WTC11 (cell line): ENCODE measurements around the gene PLLP. TPM values are rescaled to one million over a fixed set of nuclear protein-coding genes. Genes with fewer than 3 reads are reported as not detected.
A peak's percentile ranks its signal among the peaks of the same experiment; 100 is the strongest.

Source experiments
- ATAC-seq: fragments of 200-7000 bp; cut with Tn5 transposase; 2 replicates; pipeline ENCODE4 v1.10.0; 2021; ENCODE audit warnings: mild to moderate bottlenecking, moderate library complexity
- CTCF ChIA-PET: fragments of 300-600 bp; sonication (Branson Sonifier 250); formaldehyde crosslinking; loops from one replicate; lab custom pipeline; 2021; ENCODE audit warnings: antibody characterized with exemption; lab: Charles Lee
- POLR2A ChIA-PET: fragments of 350-600 bp; sonication (Branson Sonifier 250); formaldehyde crosslinking; loops from one replicate; lab custom pipeline; 2021; ENCODE audit warnings: antibody characterized with exemption; lab: Charles Lee
- DNase-seq: peaks from one replicate; pipeline ENCODE4 v3.0.0; 2021; ENCODE audit warnings: low spot score
- H3K27ac Mint-ChIP-seq: 2 replicates; pipeline ENCODE4 v1.8.0; 2021; ENCODE audit warnings: mixed read lengths
- H3K27me3 Mint-ChIP-seq: 2 replicates; pipeline ENCODE4 v1.8.0; 2021; ENCODE audit warnings: low read depth, mild to moderate bottlenecking, moderate library complexity, mixed read lengths
- H3K36me3 Mint-ChIP-seq: 2 replicates; pipeline ENCODE4 v1.8.0; 2021; ENCODE audit warnings: mixed read lengths
- H3K4me1 Mint-ChIP-seq: 2 replicates; pipeline ENCODE4 v1.8.0; 2022; ENCODE audit warnings: mixed read lengths
- H3K4me3 Mint-ChIP-seq: 2 replicates; pipeline ENCODE4 v1.8.0; 2021; ENCODE audit warnings: mild to moderate bottlenecking, moderate library complexity, mixed read lengths
- H3K9me3 Mint-ChIP-seq: 2 replicates; pipeline ENCODE4 v1.8.0; 2021; ENCODE audit warnings: mixed read lengths
- ATF1 ChIP-seq: sonication (generic); formaldehyde crosslinking; IDR thresholded peaks from 2 replicates; pipeline ENCODE4 v1.8.1; 2023; ENCODE audit warnings: mild to moderate bottlenecking, moderate library complexity, missing genetic modification reagents
- FOXJ3 ChIP-seq: sonication (generic); formaldehyde crosslinking; IDR thresholded peaks from 2 replicates; pipeline ENCODE4 v1.9.0; 2021; ENCODE audit warnings: missing genetic modification reagents, mild to moderate bottlenecking, borderline replicate concordance
- IRF2 ChIP-seq: sonication (generic); formaldehyde crosslinking; IDR thresholded peaks from 2 replicates; pipeline ENCODE4 v1.8.0; 2022; ENCODE audit warnings: low read depth, missing genetic modification reagents, borderline replicate concordance
- JAZF1 ChIP-seq: fragments of 250-450 bp; sonication (Bioruptor Pico); IDR thresholded peaks from 2 replicates; pipeline ENCODE4 v1.9.0; 2021; ENCODE audit warnings: moderate library complexity, mild to moderate bottlenecking, inconsistent platforms
- PRRX2 ChIP-seq: fragments of 250-450 bp; sonication (Bioruptor Pico); IDR thresholded peaks from 2 replicates; pipeline ENCODE4 v1.8.0; 2021; ENCODE audit warnings: mild to moderate bottlenecking
- RELA ChIP-seq: sonication (generic); formaldehyde crosslinking; IDR thresholded peaks from 2 replicates; pipeline ENCODE4 v1.8.1; 2022; ENCODE audit warnings: missing genetic modification reagents, mild to moderate bottlenecking, borderline replicate concordance
- SMAD4 ChIP-seq: sonication (generic); formaldehyde crosslinking; IDR thresholded peaks from 2 replicates; pipeline ENCODE4 v1.8.0; 2022; ENCODE audit warnings: mild to moderate bottlenecking, missing genetic modification reagents
- SP1 ChIP-seq: sonication (generic); formaldehyde crosslinking; conservative IDR thresholded peaks from 2 replicates; pipeline ENCODE4 v1.8.1; 2022; ENCODE audit warnings: missing genetic modification reagents
- TCF7 ChIP-seq: sonication (generic); formaldehyde crosslinking; IDR thresholded peaks from 2 replicates; pipeline ENCODE4 v1.8.0; 2022; ENCODE audit warnings: mild to moderate bottlenecking, low read depth, missing genetic modification reagents, moderate library complexity
- total RNA-seq: library from RNA; stranded (reverse); gene quantifications from 3 replicates; pipeline ENCODE4 v1.2.3, GENCODE V29; 2021
- TF ChIP-seq, protein P1 (sequence below): sonication (generic); formaldehyde crosslinking; IDR thresholded peaks from 2 replicates; pipeline ENCODE4 v1.8.1; 2022; ENCODE audit warnings: mild to moderate bottlenecking, missing genetic modification reagents, moderate library complexity, borderline replicate concordance
- TF ChIP-seq, protein P2 (sequence below): fragments of 250-450 bp; sonication (Bioruptor Pico); IDR thresholded peaks from 2 replicates; pipeline ENCODE4 v1.9.0; 2021; ENCODE audit warnings: mild to moderate bottlenecking
- TF ChIP-seq, protein P3 (sequence below): fragments of 250-450 bp; sonication (Bioruptor Pico); IDR thresholded peaks from 2 replicates; pipeline ENCODE4 v1.9.0; 2021; ENCODE audit warnings: mild to moderate bottlenecking
- TF ChIP-seq, protein P4 (sequence below): sonication (generic); formaldehyde crosslinking; IDR thresholded peaks from 2 replicates; pipeline ENCODE4 v1.8.0; 2023; ENCODE audit warnings: mild to moderate bottlenecking, missing genetic modification reagents
- TF ChIP-seq, protein P5 (sequence below): sonication (generic); formaldehyde crosslinking; conservative IDR thresholded peaks from 2 replicates; pipeline ENCODE4 v1.8.1; 2022; ENCODE audit warnings: mild to moderate bottlenecking, missing genetic modification reagents
- TF ChIP-seq, protein P6 (sequence below): sonication (generic); formaldehyde crosslinking; IDR thresholded peaks from 2 replicates; pipeline ENCODE4 v1.8.0; 2023; ENCODE audit warnings: missing genetic modification reagents
- TF ChIP-seq, protein P7 (sequence below): sonication (generic); formaldehyde crosslinking; IDR thresholded peaks from 2 replicates; pipeline ENCODE4 v1.8.1; 2023; ENCODE audit warnings: mild to moderate bottlenecking, missing genetic modification reagents

PLLP gene
- total RNA-seq, 1 experiment from 2014 or later = 2.8 TPM

DNA sequence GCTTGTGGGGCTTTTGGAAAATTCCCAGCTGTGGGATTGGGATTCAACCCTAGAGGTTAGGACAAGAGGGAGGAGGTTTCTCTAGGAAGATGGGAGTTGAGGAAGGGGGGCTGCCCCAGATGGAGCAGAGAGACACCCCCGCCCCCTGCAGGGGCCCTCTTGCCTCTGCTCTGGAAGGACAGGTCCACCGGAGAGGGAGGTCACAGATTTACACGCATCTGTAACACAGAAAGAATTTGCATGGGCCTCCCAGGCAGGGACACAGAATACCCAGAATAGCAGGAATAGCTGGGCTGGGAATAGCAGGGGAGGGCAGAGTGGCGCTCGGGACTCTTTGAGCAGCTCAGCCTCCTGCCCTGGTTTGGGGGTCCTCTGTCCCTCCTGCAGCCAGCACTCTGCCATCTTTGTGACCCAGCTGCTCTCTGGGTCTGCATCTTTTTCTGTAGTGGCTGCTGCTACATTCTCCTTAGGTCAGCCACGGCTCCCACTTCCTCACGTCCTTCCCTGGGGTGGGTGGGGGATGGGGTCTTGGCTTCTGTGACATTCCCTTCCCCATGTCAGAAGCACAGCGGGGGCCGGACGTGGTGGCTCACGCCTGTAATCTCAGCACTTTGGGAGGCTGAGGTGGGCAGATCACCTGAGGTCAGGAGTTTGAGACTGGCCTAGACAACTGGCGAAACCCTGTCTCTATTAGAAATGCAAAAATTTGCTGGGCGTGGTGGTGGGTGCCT, 33.9 kb upstream of the PLLP start:
- Mint-ChIP-seq H3K4me1 (peaks cover 29% of the 10 kb centered on the region), H3K4me3 (no peak overlapping the region), H3K27me3 (no peaks in the 10 kb centered on the region; the same call in 1 of the 2 replicates), H3K36me3 (no peaks in the 10 kb centered on the region), H3K27ac (no peak overlapping the region), H3K9me3 (no peaks in the 10 kb centered on the region)
- POLR2A ChIA-PET = no interaction called here
- no peak for TF ChIP-seq SP1
- TF ChIP-seq, protein P1, sequence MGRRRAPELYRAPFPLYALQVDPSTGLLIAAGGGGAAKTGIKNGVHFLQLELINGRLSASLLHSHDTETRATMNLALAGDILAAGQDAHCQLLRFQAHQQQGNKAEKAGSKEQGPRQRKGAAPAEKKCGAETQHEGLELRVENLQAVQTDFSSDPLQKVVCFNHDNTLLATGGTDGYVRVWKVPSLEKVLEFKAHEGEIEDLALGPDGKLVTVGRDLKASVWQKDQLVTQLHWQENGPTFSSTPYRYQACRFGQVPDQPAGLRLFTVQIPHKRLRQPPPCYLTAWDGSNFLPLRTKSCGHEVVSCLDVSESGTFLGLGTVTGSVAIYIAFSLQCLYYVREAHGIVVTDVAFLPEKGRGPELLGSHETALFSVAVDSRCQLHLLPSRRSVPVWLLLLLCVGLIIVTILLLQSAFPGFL (CRISPR knock-in tag) = no peak
- no peak for TF ChIP-seq ATF1
- TF ChIP-seq, protein P2, sequence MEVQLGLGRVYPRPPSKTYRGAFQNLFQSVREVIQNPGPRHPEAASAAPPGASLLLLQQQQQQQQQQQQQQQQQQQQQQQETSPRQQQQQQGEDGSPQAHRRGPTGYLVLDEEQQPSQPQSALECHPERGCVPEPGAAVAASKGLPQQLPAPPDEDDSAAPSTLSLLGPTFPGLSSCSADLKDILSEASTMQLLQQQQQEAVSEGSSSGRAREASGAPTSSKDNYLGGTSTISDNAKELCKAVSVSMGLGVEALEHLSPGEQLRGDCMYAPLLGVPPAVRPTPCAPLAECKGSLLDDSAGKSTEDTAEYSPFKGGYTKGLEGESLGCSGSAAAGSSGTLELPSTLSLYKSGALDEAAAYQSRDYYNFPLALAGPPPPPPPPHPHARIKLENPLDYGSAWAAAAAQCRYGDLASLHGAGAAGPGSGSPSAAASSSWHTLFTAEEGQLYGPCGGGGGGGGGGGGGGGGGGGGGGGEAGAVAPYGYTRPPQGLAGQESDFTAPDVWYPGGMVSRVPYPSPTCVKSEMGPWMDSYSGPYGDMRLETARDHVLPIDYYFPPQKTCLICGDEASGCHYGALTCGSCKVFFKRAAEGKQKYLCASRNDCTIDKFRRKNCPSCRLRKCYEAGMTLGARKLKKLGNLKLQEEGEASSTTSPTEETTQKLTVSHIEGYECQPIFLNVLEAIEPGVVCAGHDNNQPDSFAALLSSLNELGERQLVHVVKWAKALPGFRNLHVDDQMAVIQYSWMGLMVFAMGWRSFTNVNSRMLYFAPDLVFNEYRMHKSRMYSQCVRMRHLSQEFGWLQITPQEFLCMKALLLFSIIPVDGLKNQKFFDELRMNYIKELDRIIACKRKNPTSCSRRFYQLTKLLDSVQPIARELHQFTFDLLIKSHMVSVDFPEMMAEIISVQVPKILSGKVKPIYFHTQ (CRISPR knock-in tag) = no peak
- TF ChIP-seq IRF2 (CRISPR knock-in tag) = no peak
- TF ChIP-seq, protein P3, sequence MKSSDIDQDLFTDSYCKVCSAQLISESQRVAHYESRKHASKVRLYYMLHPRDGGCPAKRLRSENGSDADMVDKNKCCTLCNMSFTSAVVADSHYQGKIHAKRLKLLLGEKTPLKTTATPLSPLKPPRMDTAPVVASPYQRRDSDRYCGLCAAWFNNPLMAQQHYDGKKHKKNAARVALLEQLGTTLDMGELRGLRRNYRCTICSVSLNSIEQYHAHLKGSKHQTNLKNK (CRISPR knock-in tag) = no peak
- TF ChIP-seq, protein P4, sequence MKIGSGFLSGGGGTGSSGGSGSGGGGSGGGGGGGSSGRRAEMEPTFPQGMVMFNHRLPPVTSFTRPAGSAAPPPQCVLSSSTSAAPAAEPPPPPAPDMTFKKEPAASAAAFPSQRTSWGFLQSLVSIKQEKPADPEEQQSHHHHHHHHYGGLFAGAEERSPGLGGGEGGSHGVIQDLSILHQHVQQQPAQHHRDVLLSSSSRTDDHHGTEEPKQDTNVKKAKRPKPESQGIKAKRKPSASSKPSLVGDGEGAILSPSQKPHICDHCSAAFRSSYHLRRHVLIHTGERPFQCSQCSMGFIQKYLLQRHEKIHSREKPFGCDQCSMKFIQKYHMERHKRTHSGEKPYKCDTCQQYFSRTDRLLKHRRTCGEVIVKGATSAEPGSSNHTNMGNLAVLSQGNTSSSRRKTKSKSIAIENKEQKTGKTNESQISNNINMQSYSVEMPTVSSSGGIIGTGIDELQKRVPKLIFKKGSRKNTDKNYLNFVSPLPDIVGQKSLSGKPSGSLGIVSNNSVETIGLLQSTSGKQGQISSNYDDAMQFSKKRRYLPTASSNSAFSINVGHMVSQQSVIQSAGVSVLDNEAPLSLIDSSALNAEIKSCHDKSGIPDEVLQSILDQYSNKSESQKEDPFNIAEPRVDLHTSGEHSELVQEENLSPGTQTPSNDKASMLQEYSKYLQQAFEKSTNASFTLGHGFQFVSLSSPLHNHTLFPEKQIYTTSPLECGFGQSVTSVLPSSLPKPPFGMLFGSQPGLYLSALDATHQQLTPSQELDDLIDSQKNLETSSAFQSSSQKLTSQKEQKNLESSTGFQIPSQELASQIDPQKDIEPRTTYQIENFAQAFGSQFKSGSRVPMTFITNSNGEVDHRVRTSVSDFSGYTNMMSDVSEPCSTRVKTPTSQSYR (CRISPR knock-in tag) = no peak
- TF ChIP-seq FOXJ3 (CRISPR knock-in tag) = no peak
- TF ChIP-seq JAZF1 (CRISPR knock-in tag) = no peak
- TF ChIP-seq, protein P5, sequence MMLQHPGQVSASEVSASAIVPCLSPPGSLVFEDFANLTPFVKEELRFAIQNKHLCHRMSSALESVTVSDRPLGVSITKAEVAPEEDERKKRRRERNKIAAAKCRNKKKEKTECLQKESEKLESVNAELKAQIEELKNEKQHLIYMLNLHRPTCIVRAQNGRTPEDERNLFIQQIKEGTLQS = no peak
- TF ChIP-seq PRRX2 = no peak
- TF ChIP-seq TCF7 (CRISPR knock-in tag) = no peak
- TF ChIP-seq, protein P6, sequence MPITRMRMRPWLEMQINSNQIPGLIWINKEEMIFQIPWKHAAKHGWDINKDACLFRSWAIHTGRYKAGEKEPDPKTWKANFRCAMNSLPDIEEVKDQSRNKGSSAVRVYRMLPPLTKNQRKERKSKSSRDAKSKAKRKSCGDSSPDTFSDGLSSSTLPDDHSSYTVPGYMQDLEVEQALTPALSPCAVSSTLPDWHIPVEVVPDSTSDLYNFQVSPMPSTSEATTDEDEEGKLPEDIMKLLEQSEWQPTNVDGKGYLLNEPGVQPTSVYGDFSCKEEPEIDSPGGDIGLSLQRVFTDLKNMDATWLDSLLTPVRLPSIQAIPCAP = no peak
- no peak for TF ChIP-seq SMAD4 (CRISPR knock-in tag)
- TF ChIP-seq, protein P7, sequence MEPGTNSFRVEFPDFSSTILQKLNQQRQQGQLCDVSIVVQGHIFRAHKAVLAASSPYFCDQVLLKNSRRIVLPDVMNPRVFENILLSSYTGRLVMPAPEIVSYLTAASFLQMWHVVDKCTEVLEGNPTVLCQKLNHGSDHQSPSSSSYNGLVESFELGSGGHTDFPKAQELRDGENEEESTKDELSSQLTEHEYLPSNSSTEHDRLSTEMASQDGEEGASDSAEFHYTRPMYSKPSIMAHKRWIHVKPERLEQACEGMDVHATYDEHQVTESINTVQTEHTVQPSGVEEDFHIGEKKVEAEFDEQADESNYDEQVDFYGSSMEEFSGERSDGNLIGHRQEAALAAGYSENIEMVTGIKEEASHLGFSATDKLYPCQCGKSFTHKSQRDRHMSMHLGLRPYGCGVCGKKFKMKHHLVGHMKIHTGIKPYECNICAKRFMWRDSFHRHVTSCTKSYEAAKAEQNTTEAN (CRISPR knock-in tag) = no peak
- TF ChIP-seq RELA = no peak
- CTCF ChIA-PET = interaction anchor here (0.9 to 1.8 kb wide), 3 partner anchors 13 to 100 kb away, joined by 3 to 6 read pairs (median 5); no protein-coding TSS in a partner anchor
- peak; percentile 82 for ATAC-seq
- DNase-seq = peak; percentile 40
